Heart left ventricle (tissue), 16 donors: ENCODE results near the gene MUC2. TPM values are rescaled to one million over a fixed set of nuclear protein-coding genes. Genes with fewer than 3 reads are reported as not detected.

Source experiments
- ATAC-seq, 4 donors: fragments of 200-7000 bp; cut with Tn5 transposase; one replicate each; pipeline ENCODE4 v1.9.1; 2020 to 2022; ENCODE audit warnings: moderate library complexity in 4 of 4, mild to moderate bottlenecking in 3 of 4, moderate number of reproducible peaks in 1 of 4
- DNase-seq, 5 donors: peaks; one replicate each; pipeline ENCODE4 v3.0.0-alpha.2; 2020
- H3K27ac ChIP-seq, 12 donors: fragments of 200-600 bp; sonication (generic) in 4 of 12; one replicate each; pipeline versions ENCODE4 v1.5.0 to v1.8.0; 2016 to 2022; ENCODE audit warnings: mild to moderate bottlenecking in 2 of 12
- H3K27me3 ChIP-seq, 9 donors: fragments of 200-600 bp; sonication (generic) in 2 of 9; one replicate each; pipeline versions ENCODE4 v1.5.1 to v1.8.0; 2016 to 2022; ENCODE audit warnings: mild to moderate bottlenecking in 3 of 9
- H3K36me3 ChIP-seq, 9 donors: fragments of 200-600 bp; sonication (generic) in 2 of 9; one replicate each; pipeline versions ENCODE4 v1.5.0 to v1.8.0; 2018 to 2022; ENCODE audit warnings: mild to moderate bottlenecking in 2 of 9
- H3K4me1 ChIP-seq, 12 donors: fragments of 200-600 bp; sonication (generic) in 4 of 12; one replicate each; pipeline versions ENCODE4 v1.5.0 to v1.8.0; 2016 to 2022; ENCODE audit warnings: mild to moderate bottlenecking in 3 of 12
- H3K4me3 ChIP-seq, 12 donors: fragments of 200-600 bp; sonication (generic) in 4 of 12; one replicate each; pipeline versions ENCODE4 v1.5.0 to v1.8.0; 2017 to 2022; ENCODE audit warnings: mild to moderate bottlenecking in 9 of 12, moderate library complexity in 4 of 12
- H3K9me3 ChIP-seq, 12 donors: fragments of 200-600 bp; sonication (generic) in 4 of 12; one replicate each; pipeline versions ENCODE4 v1.5.0 to v1.8.0; 2016 to 2022; ENCODE audit warnings: mild to moderate bottlenecking in 1 of 12
- POLR2A ChIP-seq, 2 donors: fragments of 450-650 bp; IDR thresholded peaks; one replicate each; pipeline ENCODE4 v1.6.1; 2017; ENCODE audit warnings: antibody characterized with exemption in 2 of 2, mild to moderate bottlenecking in 2 of 2, moderate library complexity in 2 of 2
- WGBS, 4 donors: extraction: QIAGEN DNeasy Blood & Tissue Kit in 2 of 4; methylation state at CpG; one replicate each; pipeline versions ENCODE4 v1.1.5 to v1.1.7; 2013 to 2018; 5-methylcytosine and 5-hydroxymethylcytosine counted together
- intact Hi-C, 10 donors: fragments of 100-400 bp; cut with DNase I; formaldehyde crosslinking; loops; one replicate each; pipeline versions ENCODE4 v1.11.1 to v1.14.2; 2022
- polyA plus RNA-seq, 2 donors: library from polyadenylated mRNA; stranded (reverse); fragments of 200-250 nt; gene quantifications; one replicate each; pipeline ENCODE4 v1.2.3, GENCODE V29; 2013
- total RNA-seq, 9 donors: library from RNA; depleted of rRNA in 2 of 9; stranded (reverse); fragments of >200 nt in 2 of 9; fragmentation: NEBNext Ultra II Directional in 3 of 9; extraction: Animal tissue kit (Norgen Biotek cat#: 25700) in 3 of 9; gene quantifications; one replicate each; pipeline versions ENCODE4 v1.1.0 to v1.2.4, GENCODE V29; 2016 to 2023
- TF ChIP-seq, protein P1 (sequence below), 12 donors: fragments of 200-600 bp; sonication (generic) in 4 of 12; IDR thresholded peaks; one replicate each; pipeline versions ENCODE4 v1.5.0 to v1.8.0; 2018 to 2022; ENCODE audit warnings: antibody characterized with exemption in 12 of 12, mild to moderate bottlenecking in 5 of 12
- donor health status: ischemic (EF 13 %, LVEDD 7.1; RV severe dilation, severe dysfunction).
- donor health status: healthy with polysubstance abuse.
- donor health status: DM: no; HTN: yes; CAD: no.
- donor health status: DM: no; HTN: no; CAD: no.
- donor health status: ischemic (EF 25% LVEDD 6.9; RV normal size, moderate dysfunction).
- donor health status: ischemic (EF 25% LVEDD 5.7; RV mildly dilated, moderate dysfunction).
- donor health status: healthy.
- donor health status: DM: yes; HTN: yes; CAD: no.
- donor health status: ischemic (EF 35%, LVEDD 5.7; RV mildly dilated, moderate dysfunction).
- donor health status: nonischemic (EF 11% LVEDD 7.7; RV severe dilation, severe dysfunction).
- donor health status: DM: yes; HTN: yes; CAD: no.
- donor health status: PGD.
- donor health status: ischemic (EF 29% LVEDD 5.4; RV normal size, mild dysfunction).
- donor health status: nonischemic (EF 23%, LVEDD 6.1; RV moderate dilation, normal function).

The MUC2 gene
- total and polyA plus RNA-seq, 11 donors, result 0.01 to 0.07 TPM; not detected in 9

DNA sequence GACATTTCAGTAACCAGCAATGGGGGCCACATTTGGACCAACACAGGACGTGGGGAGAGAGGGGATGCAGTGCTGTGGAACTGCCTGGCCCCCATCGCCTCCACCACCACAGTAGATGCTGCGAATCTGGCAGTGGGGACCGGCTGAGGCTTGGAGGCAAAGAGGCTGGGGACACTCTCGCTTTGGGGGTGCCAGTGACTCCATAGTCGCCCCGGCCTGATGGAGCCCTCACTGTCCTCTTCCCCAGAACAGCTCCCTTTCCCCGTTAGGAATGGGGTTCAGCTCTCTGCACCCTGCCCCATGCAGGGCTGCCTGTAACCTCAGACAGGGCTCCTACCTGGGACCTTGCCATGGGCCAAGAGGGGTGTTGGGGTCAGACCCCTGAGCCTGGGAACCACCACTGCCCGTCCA lies 1.8 kb upstream of the MUC2 start:
- TF ChIP-seq, protein P1, sequence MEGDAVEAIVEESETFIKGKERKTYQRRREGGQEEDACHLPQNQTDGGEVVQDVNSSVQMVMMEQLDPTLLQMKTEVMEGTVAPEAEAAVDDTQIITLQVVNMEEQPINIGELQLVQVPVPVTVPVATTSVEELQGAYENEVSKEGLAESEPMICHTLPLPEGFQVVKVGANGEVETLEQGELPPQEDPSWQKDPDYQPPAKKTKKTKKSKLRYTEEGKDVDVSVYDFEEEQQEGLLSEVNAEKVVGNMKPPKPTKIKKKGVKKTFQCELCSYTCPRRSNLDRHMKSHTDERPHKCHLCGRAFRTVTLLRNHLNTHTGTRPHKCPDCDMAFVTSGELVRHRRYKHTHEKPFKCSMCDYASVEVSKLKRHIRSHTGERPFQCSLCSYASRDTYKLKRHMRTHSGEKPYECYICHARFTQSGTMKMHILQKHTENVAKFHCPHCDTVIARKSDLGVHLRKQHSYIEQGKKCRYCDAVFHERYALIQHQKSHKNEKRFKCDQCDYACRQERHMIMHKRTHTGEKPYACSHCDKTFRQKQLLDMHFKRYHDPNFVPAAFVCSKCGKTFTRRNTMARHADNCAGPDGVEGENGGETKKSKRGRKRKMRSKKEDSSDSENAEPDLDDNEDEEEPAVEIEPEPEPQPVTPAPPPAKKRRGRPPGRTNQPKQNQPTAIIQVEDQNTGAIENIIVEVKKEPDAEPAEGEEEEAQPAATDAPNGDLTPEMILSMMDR (IDR thresholded peaks at IDR 0.05), result no peak
- no peak for TF ChIP-seq POLR2A (IDR thresholded peaks at IDR 0.05)
- Histone ChIP-seq H3K36me3 (no peaks in the 10 kb centered on the region), H3K27ac (peak overlapping the region in 2 of 12 donors; percentile 34), H3K4me1 (peaks cover 4 to 20% (median 13%) of the 10 kb centered on the region in 12 donors), H3K9me3 (no peaks in the 10 kb centered on the region), H3K4me3 (no peak overlapping the region), H3K27me3 (peaks cover 0 to 3% (median 0%) of the 10 kb centered on the region in 9 donors)
- WGBS, 4 donors, result 76 to 92% (median 88%) methylated on average over 7 to 9 of the region's 9 CpGs
- intact Hi-C loops, result no loop called here
- DNase-seq (peak in 2 of 5 donors; percentile 22 to 51), ATAC-seq (no peak)

DNA sequence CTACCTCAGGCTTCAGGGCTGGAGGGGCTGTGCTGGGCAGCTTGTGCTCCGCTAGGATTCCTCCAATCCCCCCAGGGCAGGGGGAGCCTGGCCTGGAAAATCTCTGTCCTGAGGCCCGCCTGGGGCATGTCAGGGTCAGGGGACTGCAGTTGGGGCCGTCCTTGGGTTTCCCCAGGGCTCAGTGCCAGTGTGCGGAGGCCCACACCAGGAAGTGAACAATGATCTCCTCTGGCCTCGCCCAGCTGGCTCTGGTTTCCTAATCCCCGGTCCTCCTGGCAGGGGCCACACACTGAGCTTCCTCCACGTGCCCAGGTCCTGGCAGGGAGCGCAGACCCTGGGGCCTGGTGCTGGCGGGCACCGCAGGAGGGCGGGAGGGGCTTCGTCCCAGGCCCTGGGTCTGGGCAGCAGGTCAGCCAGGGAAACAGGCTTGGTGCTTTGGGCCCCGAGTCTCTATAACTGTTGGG lies 1.4 kb upstream of the MUC2 start:
- Histone ChIP-seq H3K4me3 (no peak overlapping the region), H3K9me3 (no peaks in the 10 kb centered on the region), H3K36me3 (no peaks in the 10 kb centered on the region), H3K27ac (peak overlapping the region in 1 of 12 donors; percentile 34), H3K27me3 (peaks cover 0 to 3% (median 0%) of the 10 kb centered on the region in 9 donors), H3K4me1 (peaks cover 4 to 20% (median 13%) of the 10 kb centered on the region in 12 donors)
- intact Hi-C loops, result no loop called here
- WGBS, 4 donors, result 39 to 42% (median 39%) methylated on average over 12 to 13 of the region's 13 CpGs; no CpG with 5 or more reads in 1 of the 4 donors
- TF ChIP-seq POLR2A (IDR thresholded peaks at IDR 0.05), result no peak
- ATAC-seq, result peak in 3 of 4 donors; percentile 39 to 70 (median 70)
- peak in 3 of 5 donors; percentile 41 to 65 (median 53) for DNase-seq

DNA sequence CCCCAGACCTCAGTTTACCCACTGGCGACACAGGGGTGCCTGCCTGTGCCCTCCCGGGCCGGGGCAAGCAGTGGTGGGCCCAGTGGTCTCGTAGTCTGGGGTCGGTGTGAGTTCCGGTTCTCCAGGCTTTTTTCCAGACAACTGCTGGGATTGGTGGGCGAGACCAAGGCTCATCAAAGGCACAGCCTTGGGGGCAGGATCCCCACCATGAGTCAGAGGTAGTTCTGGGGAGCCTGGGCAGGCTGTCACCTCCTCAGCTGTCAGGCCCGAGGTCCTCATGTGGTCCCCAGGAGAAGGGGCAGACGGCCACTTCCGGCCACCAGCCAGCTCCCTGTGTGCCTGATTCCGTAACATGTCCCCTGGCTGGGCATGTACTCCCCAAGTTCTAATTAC lies 827 bp upstream of the MUC2 start:
- Histone ChIP-seq H3K27me3 (peaks cover 0 to 3% (median 0%) of the 10 kb centered on the region in 9 donors), H3K4me1 (peaks cover 4 to 20% (median 13%) of the 10 kb centered on the region in 12 donors), H3K36me3 (no peaks in the 10 kb centered on the region), H3K4me3 (no peak overlapping the region), H3K27ac (no peak overlapping the region), H3K9me3 (no peaks in the 10 kb centered on the region)
- no peak for ATAC-seq
- peak in 2 of 5 donors; percentile 17 to 56 for DNase-seq
- WGBS, 4 donors, result 81 to 96% (median 89%) methylated on average over 7 to 11 of the region's 11 CpGs
- TF ChIP-seq, protein P1 (IDR thresholded peaks at IDR 0.05), result no peak
- TF ChIP-seq POLR2A (IDR thresholded peaks at IDR 0.05), result no peak
- intact Hi-C loops, result no loop called here

DNA sequence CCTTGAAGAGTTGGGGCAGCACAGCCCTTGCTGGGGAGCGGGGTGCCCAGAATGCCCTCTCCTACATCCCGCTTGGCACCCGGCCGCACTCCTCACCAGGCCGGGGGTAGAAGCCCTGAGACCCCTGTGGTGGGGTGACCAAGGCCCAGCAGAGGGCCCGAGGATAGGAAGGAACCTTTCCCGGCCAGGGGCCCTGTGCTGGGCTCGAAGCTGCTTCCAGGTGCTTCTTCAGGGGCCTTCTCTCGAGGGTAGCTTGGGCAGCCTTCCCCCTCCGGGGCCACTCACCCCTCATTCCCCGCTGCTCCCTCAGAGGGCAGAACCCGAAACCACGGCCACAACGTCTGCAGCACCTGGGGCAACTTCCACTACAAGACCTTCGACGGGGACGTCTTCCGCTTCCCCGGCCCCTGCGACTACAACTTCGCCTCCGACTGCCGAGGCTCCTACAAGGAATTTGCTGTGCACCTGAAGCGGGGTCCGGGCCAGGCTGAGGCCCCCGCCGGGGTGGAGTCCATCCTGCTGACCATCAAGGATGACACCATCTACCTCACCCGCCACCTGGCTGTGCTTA lies 752 bp downstream of the MUC2 start:
- WGBS, 4 donors, result 91 to 92% (median 91%) methylated on average over 25 to 28 of the region's 28 CpGs
- TF ChIP-seq POLR2A (IDR thresholded peaks at IDR 0.05), result no peak
- TF ChIP-seq, protein P1 (IDR thresholded peaks at IDR 0.05), result no peak
- Histone ChIP-seq H3K4me3 (no peak overlapping the region), H3K27me3 (peaks cover 0 to 3% (median 0%) of the 10 kb centered on the region in 9 donors), H3K9me3 (no peaks in the 10 kb centered on the region), H3K36me3 (no peaks in the 10 kb centered on the region), H3K27ac (no peak overlapping the region), H3K4me1 (peaks cover 4 to 20% (median 13%) of the 10 kb centered on the region in 12 donors)
- no peak for ATAC-seq
- intact Hi-C loops, result no loop called here
- DNase-seq, result peak in 3 of 5 donors; percentile 6 to 55 (median 13)
